KBM-7 (cell line): ENCODE measurements around the gene DUT.

ENCODE experiments used
- DNase-seq: peaks from one replicate; pipeline ENCODE4 v3.0.0-alpha.2; 2015
- in situ Hi-C: fragments of 300-500 bp; cut with MboI; formaldehyde crosslinking; loops from 2 replicates; pipeline ENCODE4 v1.14.3; 2020; ENCODE audit warnings: low sequenced_read_pairs, low pct_unique_long_range_greater_than_20kb, mixed read lengths

The DUT gene

GRCh38 chr15:48392356-48392755 lies 61.1 kb downstream of the DUT start:
- DNase-seq, result no peak
- in situ Hi-C loops, result no loop called here
